Astrocyte (in vitro differentiated cells and primary cell): ENCODE measurements around the gene ZRANB1.

Experiments
- CTCF ChIP-seq: IDR thresholded peaks from 2 replicates; pipeline ENCODE4 v1.5.1; 2011; ENCODE audit warnings: low read depth, mild to moderate bottlenecking, inconsistent platforms, low read length, moderate library complexity; ENCODE audit not compliant: insufficient read depth
- EZH2 ChIP-seq: IDR thresholded peaks from 2 replicates; pipeline ENCODE4 v1.6.1; 2012; ENCODE audit warnings: mild to moderate bottlenecking, low read length, inconsistent platforms; ENCODE audit not compliant: insufficient read depth

- TF ChIP-seq CTCF: no peak
- TF ChIP-seq EZH2: no peak
Observed at GRCh38 chr10:125014836-125015355, 73.0 kb downstream of the ZRANB1 start.
